Measurements from ENCODE around the gene GNG13. TPM values are rescaled to one million over a fixed set of nuclear protein-coding genes. Genes with fewer than 3 reads are reported as not detected.

The GNG13 gene
- total RNA-seq, 1 experiment from 2014 or later, result not detected

DNA sequence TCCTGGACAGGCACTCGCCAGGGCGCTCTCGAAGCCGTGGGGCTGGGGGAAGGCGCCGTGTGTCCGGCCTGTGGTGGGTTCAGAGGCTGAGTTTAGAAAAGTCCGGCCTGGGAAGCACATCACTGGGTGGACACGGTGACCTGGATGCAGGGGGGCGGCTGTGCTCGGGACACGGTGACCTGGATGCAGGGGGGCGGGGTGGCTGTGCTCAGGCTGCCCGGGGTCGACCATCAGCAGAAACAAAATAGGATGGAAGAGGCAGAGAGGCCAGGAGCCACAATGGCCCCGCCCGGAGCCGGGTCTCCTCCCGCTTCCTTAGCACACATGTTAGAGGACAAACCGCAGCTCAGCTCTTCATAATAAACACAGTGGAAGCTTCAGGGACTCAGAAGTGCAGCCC, 43.2 kb upstream of the GNG13 start:
- Histone ChIP-seq H3K23me2 (ENCODE audit: insufficient read length, low read depth, low read length, poor library complexity, severe bottlenecking) (no peaks in the 10 kb centered on the region), H4K20me1 (ENCODE audit: control insufficient read depth, insufficient read depth, insufficient read length) (no peaks in the 10 kb centered on the region), H3K4me2 (ENCODE audit: insufficient read depth, insufficient read length, low read length) (no peak overlapping the region), H2BK15ac (ENCODE audit: low read depth, low read length) (no peak overlapping the region), H2BK20ac (ENCODE audit: low read depth, low read length, poor library complexity, severe bottlenecking) (no peak overlapping the region), H3K4ac (ENCODE audit: low read depth, low read length) (no peak overlapping the region), H2BK120ac (ENCODE audit: low read depth, low read length, poor library complexity, severe bottlenecking) (no peak overlapping the region), H2AFZ (ENCODE audit: low read length) (no peak overlapping the region), H2BK5ac (ENCODE audit: insufficient read length, low read length) (no peak overlapping the region), H4K8ac (replicated peaks; ENCODE audit: insufficient read length, low read depth, low read length) (no peak overlapping the region), H3K27me3 (ENCODE audit: insufficient read depth, low read length) (no peaks in the 10 kb centered on the region), H2BK12ac (ENCODE audit: insufficient read length, low read depth, low read length) (no peak overlapping the region), H3K56ac (ENCODE audit: insufficient read length, low read depth, low read length) (no peak overlapping the region), H4K5ac (ENCODE audit: insufficient read length, low read depth, low read length) (no peak overlapping the region), H4K91ac (ENCODE audit: insufficient read length, low read depth, low read length) (no peak overlapping the region), H3T11ph (ENCODE audit: low read length) (no peak overlapping the region), H3K4me1 (ENCODE audit: insufficient read depth, low read length) (no peaks in the 10 kb centered on the region), H3K27ac (ENCODE audit: insufficient read length, low read depth, low read length) (no peak overlapping the region), H3K79me2 (ENCODE audit: insufficient read depth, low read length) (no peaks in the 10 kb centered on the region), H2AK5ac (ENCODE audit: insufficient read length, low read length) (no peak overlapping the region), H3K18ac (ENCODE audit: insufficient read length, low read depth, low read length) (no peak overlapping the region), H3K23ac (ENCODE audit: insufficient read length, low read depth, low read length) (no peak overlapping the region), H3K14ac (ENCODE audit: insufficient read depth, low read length) (no peak overlapping the region), H3K79me1 (ENCODE audit: insufficient read depth, low read depth, low read length, poor library complexity, severe bottlenecking) (no peaks in the 10 kb centered on the region), H3K9ac (ENCODE audit: extremely low read depth, insufficient read length, low read length) (no peak overlapping the region), H3K9me3 (ENCODE audit: control insufficient read depth, low read depth, low read length) (no peaks in the 10 kb centered on the region)
- Mint-ChIP-seq H3K9me3 (peaks cover 11 to 20% of the 10 kb centered on the region in 2 experiments; a peak in 4 of 5 replicates), H3K27ac (no peak overlapping the region; a peak in 1 of 7 replicates), H3K36me3 (ENCODE audit: insufficient read depth in 1 of 3, low read depth in 3 of 3) (no peaks in the 10 kb centered on the region), H3K27me3 (ENCODE audit: low read depth) (peaks cover 8% of the 10 kb centered on the region), H3K4me1 (peaks cover 2 to 3% of the 10 kb centered on the region in 2 experiments; a peak in 2 of 4 replicates), H3K4me3 (no peak overlapping the region)
- no peak for DNase-seq
- WGBS (ENCODE audit: extremely low coverage, insufficient read length, low lambda C conversion rate), result no CpG with 5 or more reads among the region's 20 CpGs
- TF ChIP-seq, protein P1, sequence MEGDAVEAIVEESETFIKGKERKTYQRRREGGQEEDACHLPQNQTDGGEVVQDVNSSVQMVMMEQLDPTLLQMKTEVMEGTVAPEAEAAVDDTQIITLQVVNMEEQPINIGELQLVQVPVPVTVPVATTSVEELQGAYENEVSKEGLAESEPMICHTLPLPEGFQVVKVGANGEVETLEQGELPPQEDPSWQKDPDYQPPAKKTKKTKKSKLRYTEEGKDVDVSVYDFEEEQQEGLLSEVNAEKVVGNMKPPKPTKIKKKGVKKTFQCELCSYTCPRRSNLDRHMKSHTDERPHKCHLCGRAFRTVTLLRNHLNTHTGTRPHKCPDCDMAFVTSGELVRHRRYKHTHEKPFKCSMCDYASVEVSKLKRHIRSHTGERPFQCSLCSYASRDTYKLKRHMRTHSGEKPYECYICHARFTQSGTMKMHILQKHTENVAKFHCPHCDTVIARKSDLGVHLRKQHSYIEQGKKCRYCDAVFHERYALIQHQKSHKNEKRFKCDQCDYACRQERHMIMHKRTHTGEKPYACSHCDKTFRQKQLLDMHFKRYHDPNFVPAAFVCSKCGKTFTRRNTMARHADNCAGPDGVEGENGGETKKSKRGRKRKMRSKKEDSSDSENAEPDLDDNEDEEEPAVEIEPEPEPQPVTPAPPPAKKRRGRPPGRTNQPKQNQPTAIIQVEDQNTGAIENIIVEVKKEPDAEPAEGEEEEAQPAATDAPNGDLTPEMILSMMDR (conservative IDR thresholded peaks at IDR 0.05), result no peak
